ENCODE measurements around the gene SLC12A9.
A peak's percentile ranks its signal among the peaks of the same experiment; 100 is the strongest.

The SLC12A9 gene

DNA sequence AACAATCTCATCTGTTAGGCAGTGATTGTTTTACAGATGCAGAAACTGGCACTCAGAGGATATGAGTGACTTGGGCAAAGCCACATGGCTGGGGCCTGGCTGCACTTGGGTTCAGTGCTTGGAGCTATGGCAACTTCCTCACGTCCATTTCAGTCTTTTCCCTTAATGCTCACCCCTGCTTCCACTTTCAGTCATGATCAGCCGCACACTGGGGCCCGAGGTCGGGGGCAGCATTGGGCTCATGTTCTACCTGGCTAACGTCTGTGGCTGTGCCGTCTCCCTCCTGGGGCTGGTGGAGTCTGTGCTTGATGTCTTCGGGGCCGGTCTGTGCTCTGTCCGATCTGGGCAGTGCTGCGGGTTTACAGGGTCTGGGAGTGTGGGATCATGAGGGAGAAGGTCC is 3.0 kb downstream of the SLC12A9 start:
- Histone ChIP-seq H3K9me3 (ENCODE audit: control insufficient read depth, insufficient read depth, low read depth, low read length) (no peaks in the 10 kb centered on the region), H3K4me3 (ENCODE audit: low read depth, low read length) (no peak overlapping the region), H3K36me3 (ENCODE audit: control insufficient read depth in 2 of 2, insufficient read depth in 1 of 2, low read length in 2 of 2) (peaks cover 0 to 1% of the 10 kb centered on the region in 2 experiments; a peak in 1 of 3 replicates), H3K4me1 (ENCODE audit: control insufficient read depth, insufficient read depth, low read length) (peaks cover 3% of the 10 kb centered on the region; the same call in 1 of the 2 replicates), H3K27ac (ENCODE audit: extremely low read depth, low read depth, low read length) (no peak overlapping the region)
- POLR2A ChIA-PET: interaction anchor here (0.6 to 2.4 kb wide), 2 partner anchors 20 to 150 kb away, joined by 3 to 9 read pairs; partner anchors contain the start of genes POP7 and SRRT
- TF ChIP-seq ZNF133 (tag by site-specific recombination; IDR thresholded peaks at IDR 0.05): no peak
- TF ChIP-seq, protein P1, sequence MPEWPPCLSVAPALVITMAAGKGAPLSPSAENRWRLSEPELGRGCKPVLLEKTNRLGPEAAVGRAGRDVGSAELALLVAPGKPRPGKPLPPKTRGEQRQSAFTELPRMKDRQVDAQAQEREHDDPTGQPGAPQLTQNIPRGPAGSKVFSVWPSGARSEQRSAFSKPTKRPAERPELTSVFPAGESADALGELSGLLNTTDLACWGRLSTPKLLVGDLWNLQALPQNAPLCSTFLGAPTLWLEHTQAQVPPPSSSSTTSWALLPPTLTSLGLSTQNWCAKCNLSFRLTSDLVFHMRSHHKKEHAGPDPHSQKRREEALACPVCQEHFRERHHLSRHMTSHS (tag by site-specific recombination; IDR thresholded peaks at IDR 0.05): no peak
- no peak for TF ChIP-seq OSR2 (tag by site-specific recombination; IDR thresholded peaks at IDR 0.05)
- TF ChIP-seq ZNF354C (tag by site-specific recombination; IDR thresholded peaks at IDR 0.05; ENCODE audit: borderline replicate concordance, low read depth): no peak
- TF ChIP-seq, protein P2, sequence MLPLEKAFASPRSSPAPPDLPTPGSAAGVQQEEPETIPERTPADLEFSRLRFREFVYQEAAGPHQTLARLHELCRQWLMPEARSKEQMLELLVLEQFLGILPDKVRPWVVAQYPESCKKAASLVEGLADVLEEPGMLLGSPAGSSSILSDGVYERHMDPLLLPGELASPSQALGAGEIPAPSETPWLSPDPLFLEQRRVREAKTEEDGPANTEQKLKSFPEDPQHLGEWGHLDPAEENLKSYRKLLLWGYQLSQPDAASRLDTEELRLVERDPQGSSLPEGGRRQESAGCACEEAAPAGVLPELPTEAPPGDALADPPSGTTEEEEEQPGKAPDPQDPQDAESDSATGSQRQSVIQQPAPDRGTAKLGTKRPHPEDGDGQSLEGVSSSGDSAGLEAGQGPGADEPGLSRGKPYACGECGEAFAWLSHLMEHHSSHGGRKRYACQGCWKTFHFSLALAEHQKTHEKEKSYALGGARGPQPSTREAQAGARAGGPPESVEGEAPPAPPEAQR (tag by site-specific recombination; IDR thresholded peaks at IDR 0.05): no peak
- TF ChIP-seq, protein P3, sequence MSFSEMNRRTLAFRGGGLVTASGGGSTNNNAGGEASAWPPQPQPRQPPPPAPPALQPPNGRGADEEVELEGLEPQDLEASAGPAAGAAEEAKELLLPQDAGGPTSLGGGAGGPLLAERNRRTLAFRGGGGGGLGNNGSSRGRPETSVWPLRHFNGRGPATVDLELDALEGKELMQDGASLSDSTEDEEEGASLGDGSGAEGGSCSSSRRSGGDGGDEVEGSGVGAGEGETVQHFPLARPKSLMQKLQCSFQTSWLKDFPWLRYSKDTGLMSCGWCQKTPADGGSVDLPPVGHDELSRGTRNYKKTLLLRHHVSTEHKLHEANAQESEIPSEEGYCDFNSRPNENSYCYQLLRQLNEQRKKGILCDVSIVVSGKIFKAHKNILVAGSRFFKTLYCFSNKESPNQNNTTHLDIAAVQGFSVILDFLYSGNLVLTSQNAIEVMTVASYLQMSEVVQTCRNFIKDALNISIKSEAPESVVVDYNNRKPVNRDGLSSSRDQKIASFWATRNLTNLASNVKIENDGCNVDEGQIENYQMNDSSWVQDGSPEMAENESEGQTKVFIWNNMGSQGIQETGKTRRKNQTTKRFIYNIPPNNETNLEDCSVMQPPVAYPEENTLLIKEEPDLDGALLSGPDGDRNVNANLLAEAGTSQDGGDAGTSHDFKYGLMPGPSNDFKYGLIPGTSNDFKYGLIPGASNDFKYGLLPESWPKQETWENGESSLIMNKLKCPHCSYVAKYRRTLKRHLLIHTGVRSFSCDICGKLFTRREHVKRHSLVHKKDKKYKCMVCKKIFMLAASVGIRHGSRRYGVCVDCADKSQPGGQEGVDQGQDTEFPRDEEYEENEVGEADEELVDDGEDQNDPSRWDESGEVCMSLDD (tag by site-specific recombination; IDR thresholded peaks at IDR 0.05): no peak
- no peak for TF ChIP-seq KLF7 (tag by site-specific recombination; IDR thresholded peaks at IDR 0.05; ENCODE audit: borderline replicate concordance)
- no peak for TF ChIP-seq ZNF366 (tag by site-specific recombination; conservative IDR thresholded peaks at IDR 0.05)
- no peak for TF ChIP-seq ZNF23 (tag by site-specific recombination; IDR thresholded peaks at IDR 0.05; ENCODE audit: borderline replicate concordance)
- CTCF ChIA-PET: interaction anchor here (0.7 to 2.5 kb wide), 2 partner anchors 9 to 164 kb away, joined by 3 to 7 read pairs; no protein-coding TSS in a partner anchor

DNA sequence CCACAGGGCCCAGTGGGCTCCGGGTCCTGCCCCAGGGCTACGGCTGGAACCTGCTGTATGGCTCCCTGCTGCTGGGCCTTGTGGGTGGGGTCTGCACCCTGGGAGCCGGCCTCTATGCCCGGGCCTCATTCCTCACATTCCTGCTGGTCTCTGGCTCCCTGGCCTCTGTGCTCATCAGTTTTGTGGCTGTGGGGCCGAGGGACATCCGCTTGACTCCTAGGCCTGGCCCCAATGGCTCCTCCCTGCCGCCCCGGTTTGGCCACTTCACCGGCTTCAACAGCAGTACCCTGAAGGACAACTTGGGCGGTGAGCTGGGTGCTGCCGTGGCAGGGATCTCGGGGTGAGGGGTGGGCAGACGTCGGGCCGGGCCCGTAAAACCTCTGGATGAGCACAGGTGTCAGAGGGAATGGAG is 4.4 kb downstream of the SLC12A9 start:
- Histone ChIP-seq H3K4me3 (ENCODE audit: low read depth, low read length) (no peak overlapping the region), H3K36me3 (ENCODE audit: control insufficient read depth in 2 of 2, insufficient read depth in 1 of 2, low read length in 2 of 2) (peaks cover 0 to 9% of the 10 kb centered on the region in 2 experiments; a peak in 2 of 3 replicates), H3K4me1 (ENCODE audit: control insufficient read depth, insufficient read depth, low read length) (peaks cover 3% of the 10 kb centered on the region; the same call in 1 of the 2 replicates), H3K9me3 (ENCODE audit: control insufficient read depth, insufficient read depth, low read depth, low read length) (no peaks in the 10 kb centered on the region), H3K27ac (ENCODE audit: extremely low read depth, low read depth, low read length) (no peak overlapping the region)
- no peak for TF ChIP-seq BCL11A (tag by site-specific recombination; IDR thresholded peaks at IDR 0.05; ENCODE audit: low read depth)
- TF ChIP-seq, protein P4, sequence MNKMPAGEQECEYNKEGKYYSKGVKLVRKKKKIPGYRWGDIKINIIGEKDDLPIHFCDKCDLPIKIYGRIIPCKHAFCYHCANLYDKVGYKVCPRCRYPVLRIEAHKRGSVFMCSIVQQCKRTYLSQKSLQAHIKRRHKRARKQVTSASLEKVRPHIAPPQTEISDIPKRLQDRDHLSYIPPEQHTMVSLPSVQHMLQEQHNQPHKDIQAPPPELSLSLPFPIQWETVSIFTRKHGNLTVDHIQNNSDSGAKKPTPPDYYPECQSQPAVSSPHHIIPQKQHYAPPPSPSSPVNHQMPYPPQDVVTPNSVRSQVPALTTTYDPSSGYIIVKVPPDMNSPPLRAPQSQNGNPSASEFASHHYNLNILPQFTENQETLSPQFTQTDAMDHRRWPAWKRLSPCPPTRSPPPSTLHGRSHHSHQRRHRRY (tag by site-specific recombination; IDR thresholded peaks at IDR 0.05): no peak
- no peak for TF ChIP-seq ZNF629 (tag by site-specific recombination; IDR thresholded peaks at IDR 0.05)
- TF ChIP-seq, protein P2 (tag by site-specific recombination; IDR thresholded peaks at IDR 0.05): no peak
- TF ChIP-seq ZFP3 (tag by site-specific recombination; IDR thresholded peaks at IDR 0.05; ENCODE audit: low read depth): no peak
- TF ChIP-seq ZIC2 (tag by site-specific recombination; IDR thresholded peaks at IDR 0.05): peak; percentile 16; the same call in 1 of the 2 replicates
- TF ChIP-seq ZFP41 (tag by site-specific recombination; IDR thresholded peaks at IDR 0.05; ENCODE audit: borderline replicate concordance): no peak
- POLR2A ChIA-PET: interaction anchor here (0.6 to 2.4 kb wide), 2 partner anchors 18 to 228 kb away, joined by 4 to 9 read pairs; partner anchors contain the start of gene SRRT
- CTCF ChIA-PET: interaction anchor here (0.7 kb wide), 1 partner anchor 403 kb away, joined by 3 read pairs; no protein-coding TSS in a partner anchor
